H9 (cell line): ENCODE results near the gene CTNNA3. TPM values are rescaled to one million over a fixed set of nuclear protein-coding genes. Genes with fewer than 3 reads are reported as not detected.

Experiments used
- DNase-seq: peaks from one replicate; pipeline ENCODE4 v3.0.0-alpha.2; 2017
- H2AFZ ChIP-seq: one replicate; pipeline ENCODE4 v1.6.1; 2013; ENCODE audit warnings: mild to moderate bottlenecking, low read length, control low read depth, moderate library complexity
- H2AK5ac ChIP-seq: 2 replicates; pipeline ENCODE4 v1.6.1; 2013; ENCODE audit warnings: low read length, control low read depth, mixed read lengths; ENCODE audit not compliant: insufficient read length
- H2BK120ac ChIP-seq: one replicate; pipeline ENCODE4 v1.6.1; 2013; ENCODE audit warnings: low read depth, mild to moderate bottlenecking, low read length, control low read depth, inconsistent platforms; ENCODE audit not compliant: poor library complexity, severe bottlenecking
- H2BK12ac ChIP-seq: 2 replicates; pipeline ENCODE4 v1.6.1; 2013; ENCODE audit warnings: low read length, control low read depth, mixed read lengths, low read depth; ENCODE audit not compliant: insufficient read length
- H2BK15ac ChIP-seq: 2 replicates; pipeline ENCODE4 v1.6.1; 2013; ENCODE audit warnings: low read depth, low read length, control low read depth
- H2BK20ac ChIP-seq: one replicate; pipeline ENCODE4 v1.6.1; 2013; ENCODE audit warnings: low read depth, mild to moderate bottlenecking, low read length, control low read depth, inconsistent platforms; ENCODE audit not compliant: poor library complexity, severe bottlenecking
- H2BK5ac ChIP-seq: 2 replicates; pipeline ENCODE4 v1.6.1; 2013; ENCODE audit warnings: low read length, control low read depth, mixed read lengths; ENCODE audit not compliant: insufficient read length
- H3K14ac ChIP-seq: 2 replicates; pipeline ENCODE4 v1.6.1; 2013; ENCODE audit warnings: low read length, control low read depth; ENCODE audit not compliant: insufficient read depth
- H3K18ac ChIP-seq: 2 replicates; pipeline ENCODE4 v1.6.1; 2013; ENCODE audit warnings: low read depth, mild to moderate bottlenecking, mixed read lengths, low read length, control low read depth; ENCODE audit not compliant: insufficient read length
- H3K23ac ChIP-seq: 2 replicates; pipeline ENCODE4 v1.6.1; 2013; ENCODE audit warnings: low read length, control low read depth, mixed read lengths, low read depth; ENCODE audit not compliant: insufficient read length
- H3K23me2 ChIP-seq: 2 replicates; pipeline ENCODE4 v1.6.1; 2013; ENCODE audit warnings: low read depth, mild to moderate bottlenecking, mixed read lengths, low read length, control low read depth; ENCODE audit not compliant: insufficient read length, poor library complexity, severe bottlenecking
- H3K27ac ChIP-seq: 2 replicates; pipeline ENCODE4 v1.5.1; 2013; ENCODE audit warnings: low read length, control low read depth, mixed read lengths, low read depth; ENCODE audit not compliant: insufficient read length
- H3K27me3 ChIP-seq: 2 replicates; pipeline ENCODE4 v1.6.1; 2013; ENCODE audit warnings: low read length, control low read depth, inconsistent platforms; ENCODE audit not compliant: insufficient read depth
- H3K4ac ChIP-seq: 2 replicates; pipeline ENCODE4 v1.6.1; 2013; ENCODE audit warnings: low read depth, mild to moderate bottlenecking, control low read depth, inconsistent platforms, low read length, moderate library complexity
- H3K4me1 ChIP-seq: 2 replicates; pipeline ENCODE4 v1.6.1; 2013; ENCODE audit warnings: low read length, control low read depth, inconsistent platforms; ENCODE audit not compliant: insufficient read depth
- H3K4me2 ChIP-seq: 2 replicates; pipeline ENCODE4 v1.6.1; 2013; ENCODE audit warnings: low read length, control low read depth, mixed read lengths; ENCODE audit not compliant: insufficient read length, insufficient read depth
- H3K56ac ChIP-seq: 2 replicates; pipeline ENCODE4 v1.6.1; 2013; ENCODE audit warnings: low read depth, mild to moderate bottlenecking, mixed read lengths, low read length, control low read depth; ENCODE audit not compliant: insufficient read length
- H3K79me1 ChIP-seq: 2 replicates; pipeline ENCODE4 v1.6.1; 2013; ENCODE audit warnings: low read depth, mild to moderate bottlenecking, moderate library complexity, low read length, control low read depth, inconsistent platforms; ENCODE audit not compliant: insufficient read depth, poor library complexity, severe bottlenecking
- H3K79me2 ChIP-seq: 2 replicates; pipeline ENCODE4 v1.6.1; 2013; ENCODE audit warnings: low read length, control low read depth, inconsistent platforms; ENCODE audit not compliant: insufficient read depth
- H3K9ac ChIP-seq: 2 replicates; pipeline ENCODE4 v1.6.1; 2013; ENCODE audit warnings: low read length, control low read depth, mixed read lengths; ENCODE audit not compliant: insufficient read length; ENCODE audit errors: extremely low read depth
- H3K9me3 ChIP-seq: one replicate; pipeline ENCODE4 v1.6.1; 2013; ENCODE audit warnings: low read depth, low read length, inconsistent platforms; ENCODE audit not compliant: control insufficient read depth
- H3T11ph ChIP-seq: one replicate; pipeline ENCODE4 v1.6.1; 2013; ENCODE audit warnings: mild to moderate bottlenecking, low read length, control low read depth, inconsistent platforms
- H4K20me1 ChIP-seq: one replicate; pipeline ENCODE4 v1.6.1; 2013; ENCODE audit not compliant: control insufficient read depth, insufficient read length, insufficient read depth
- H4K5ac ChIP-seq: 2 replicates; pipeline ENCODE4 v1.6.1; 2013; ENCODE audit warnings: low read depth, mild to moderate bottlenecking, mixed read lengths, low read length, control low read depth; ENCODE audit not compliant: insufficient read length
- H4K8ac ChIP-seq: replicated peaks from 2 replicates; pipeline ENCODE4 v1.6.1; 2013; ENCODE audit warnings: low read length, control low read depth, mixed read lengths, low read depth; ENCODE audit not compliant: insufficient read length
- H4K91ac ChIP-seq: 2 replicates; pipeline ENCODE4 v1.6.1; 2013; ENCODE audit warnings: low read depth, mild to moderate bottlenecking, moderate library complexity, mixed read lengths, low read length, control low read depth; ENCODE audit not compliant: insufficient read length
- H3K27ac Mint-ChIP-seq, 3 experiments: 2 replicates in 2 of 3; 3 replicates in 1 of 3; pipeline ENCODE4 v1.8.0; 2020 to 2021; ENCODE audit warnings: mixed read lengths in 3 of 3, mild to moderate bottlenecking in 1 of 3, moderate library complexity in 1 of 3
- H3K27me3 Mint-ChIP-seq: 2 replicates; pipeline ENCODE4 v1.8.0; 2021; ENCODE audit warnings: low read depth, mild to moderate bottlenecking, moderate library complexity, mixed read lengths
- H3K36me3 Mint-ChIP-seq, 3 experiments: 2 replicates in 2 of 3; 3 replicates in 1 of 3; pipeline ENCODE4 v1.8.0; 2020 to 2021; ENCODE audit warnings: low read depth in 3 of 3, mixed read lengths in 3 of 3; ENCODE audit not compliant: insufficient read depth in 1 of 3
- H3K4me1 Mint-ChIP-seq, 2 experiments: 2 replicates each; pipeline ENCODE4 v1.8.0; 2020; ENCODE audit warnings: mixed read lengths in 2 of 2
- H3K4me3 Mint-ChIP-seq, 2 experiments: 2 replicates in 1 of 2; 3 replicates in 1 of 2; pipeline ENCODE4 v1.8.0; 2020 to 2021; ENCODE audit warnings: mild to moderate bottlenecking in 2 of 2, mixed read lengths in 2 of 2, moderate library complexity in 1 of 2
- H3K9me3 Mint-ChIP-seq, 2 experiments: 2 replicates in 1 of 2; 3 replicates in 1 of 2; pipeline ENCODE4 v1.8.0; 2020; ENCODE audit warnings: mild to moderate bottlenecking in 2 of 2, mixed read lengths in 2 of 2, moderate library complexity in 1 of 2
- CTCF ChIP-seq: fragments of 200-600 bp; sonication (generic); conservative IDR thresholded peaks from 3 replicates; pipeline ENCODE4 v1.8.0; 2021; ENCODE audit warnings: antibody characterized with exemption, mild to moderate bottlenecking
- WGBS: extraction: QIAGEN DNeasy Blood & Tissue Kit; methylation state at CpG from one replicate; pipeline ENCODE4 v1.1.7; 2013; ENCODE audit warnings: missing lambda C conversion rate, low lambda C conversion rate, mixed read lengths; ENCODE audit not compliant: insufficient read length; ENCODE audit errors: extremely low coverage; 5-methylcytosine and 5-hydroxymethylcytosine counted together
- total RNA-seq: library from RNA; stranded (reverse); gene quantifications from 2 replicates; pipeline ENCODE4 v1.2.1, GENCODE V29; 2021

CTNNA3 gene
- total RNA-seq, 1 experiment from 2014 or later = 3.3 TPM

GRCh38 chr10:66925896-66926715, 769.9 kb downstream of the CTNNA3 start, which contains the start of gene LRRTM3:
LRRTM3 (plus strand) TSS chr10:66926036.
- H3K14ac ChIP-seq = no peak within 1 kb of the TSS
- peaks cover 0 to 3% of the 10 kb centered on the region in 2 experiments; a peak in 2 of 5 replicates for H3K9me3 Mint-ChIP-seq
- H2BK5ac ChIP-seq = no peak within 1 kb of the TSS
- no CpG with 5 or more reads among the region's 16 CpGs for WGBS
- peak within 1 kb of the TSS in 2 of 3 experiments; percentile 83 to 91; a peak in 5 of 7 replicates for H3K27ac Mint-ChIP-seq
- H3T11ph ChIP-seq = no peak within 1 kb of the TSS
- H2BK15ac ChIP-seq = no peak within 1 kb of the TSS
- H3K4ac ChIP-seq = no peak within 1 kb of the TSS
- H3K36me3 Mint-ChIP-seq = peaks cover 0 to 5% (median 4%) of the 10 kb centered on the region in 3 experiments; a peak in 4 of 7 replicates
- no peaks in the 10 kb centered on the region for H3K79me2 ChIP-seq
- no peak within 1 kb of the TSS for H3K23ac ChIP-seq
- no peak within 1 kb of the TSS for H2BK20ac ChIP-seq
- no peaks in the 10 kb centered on the region for H3K79me1 ChIP-seq
- H3K23me2 ChIP-seq = peaks cover 10% of the 10 kb centered on the region
- H3K27me3 Mint-ChIP-seq = peaks cover 35% of the 10 kb centered on the region
- H2BK12ac ChIP-seq = no peak within 1 kb of the TSS
- H3K27me3 ChIP-seq = peaks cover 2% of the 10 kb centered on the region; the same call in 1 of the 2 replicates
- peaks cover 13% of the 10 kb centered on the region for H3K4me1 ChIP-seq
- H3K9ac ChIP-seq = no peak within 1 kb of the TSS
- H2BK120ac ChIP-seq = no peak within 1 kb of the TSS
- peak within 1 kb of the TSS; percentile 57 to 79 for H3K4me3 Mint-ChIP-seq
- H2AK5ac ChIP-seq = no peak within 1 kb of the TSS
- H3K4me2 ChIP-seq = peak within 1 kb of the TSS; percentile 90
- peak; percentile 64 for TF ChIP-seq CTCF
- no peak within 1 kb of the TSS for H3K27ac ChIP-seq
- no peak within 1 kb of the TSS for H4K91ac ChIP-seq
- H4K8ac ChIP-seq = no peak within 1 kb of the TSS
- H3K9me3 ChIP-seq = no peaks in the 10 kb centered on the region
- no peaks in the 10 kb centered on the region for H4K20me1 ChIP-seq
- H3K56ac ChIP-seq = no peak within 1 kb of the TSS
- H4K5ac ChIP-seq = no peak within 1 kb of the TSS
- H2AFZ ChIP-seq = no peak within 1 kb of the TSS
- peaks cover 50 to 60% of the 10 kb centered on the region in 2 experiments for H3K4me1 Mint-ChIP-seq
- DNase-seq = peak; percentile 84
- no peak within 1 kb of the TSS for H3K18ac ChIP-seq
